ENCODE measurements around the gene SETMAR.

The SETMAR gene

DNA sequence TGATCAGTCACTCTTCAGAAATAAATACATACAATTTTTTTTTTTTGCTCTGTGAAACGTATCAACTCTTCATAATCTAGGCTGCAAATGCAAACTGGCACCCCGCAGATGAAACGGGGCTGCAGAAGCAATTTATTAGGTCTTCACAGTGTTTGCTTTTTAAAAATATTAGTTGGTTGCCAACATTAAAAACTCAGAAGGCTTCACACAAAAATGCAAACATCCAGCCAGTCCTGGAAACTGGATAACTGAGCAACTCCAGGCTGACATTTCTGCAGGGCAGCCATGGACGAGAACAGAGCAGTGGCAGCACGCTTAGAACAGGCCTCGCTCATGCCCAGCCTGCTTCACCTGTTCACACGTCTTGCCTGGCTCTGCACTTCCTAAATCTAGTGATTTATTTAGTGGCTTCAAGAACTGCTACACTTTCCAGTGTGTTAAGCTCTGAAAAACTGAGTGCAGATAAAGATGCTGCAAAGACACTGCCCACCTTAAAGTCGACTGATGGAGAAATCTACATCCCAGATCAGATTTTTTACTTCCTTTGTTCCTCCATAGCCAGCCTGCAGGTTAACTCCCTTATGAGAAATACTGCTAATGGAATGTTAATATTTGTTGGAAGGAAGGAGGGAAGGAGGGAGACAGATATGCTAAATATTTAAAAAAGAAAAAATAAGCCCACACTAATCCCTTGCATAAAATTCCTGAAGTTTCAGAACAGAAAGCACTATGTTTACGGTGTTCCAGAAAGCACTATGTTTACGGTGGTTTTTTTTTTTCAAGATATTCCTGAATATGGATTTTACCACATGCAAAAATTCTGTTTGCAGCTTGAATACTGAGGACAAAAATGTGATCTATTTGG is 53.6 kb downstream of the SETMAR start:
- H3K4me1 ChIP-seq (ENCODE audit: insufficient read depth, poor library complexity, severe bottlenecking) = no peaks in the 10 kb centered on the region
- H3K9me3 ChIP-seq (ENCODE audit: severe bottlenecking) = no peaks in the 10 kb centered on the region
- no peak overlapping the region for H3K4me3 ChIP-seq (ENCODE audit: severe bottlenecking)
- no peak overlapping the region for H3K27ac ChIP-seq (ENCODE audit: poor library complexity, severe bottlenecking)
- H3K27me3 ChIP-seq (ENCODE audit: insufficient read depth, poor library complexity, severe bottlenecking) = no peaks in the 10 kb centered on the region
- DNase-seq (ENCODE audit: low spot score) (no peak), ATAC-seq (ENCODE audit: low read depth) (no peak)
- no peaks in the 10 kb centered on the region for H3K36me3 ChIP-seq (ENCODE audit: low read depth)
- TF ChIP-seq, protein P1, sequence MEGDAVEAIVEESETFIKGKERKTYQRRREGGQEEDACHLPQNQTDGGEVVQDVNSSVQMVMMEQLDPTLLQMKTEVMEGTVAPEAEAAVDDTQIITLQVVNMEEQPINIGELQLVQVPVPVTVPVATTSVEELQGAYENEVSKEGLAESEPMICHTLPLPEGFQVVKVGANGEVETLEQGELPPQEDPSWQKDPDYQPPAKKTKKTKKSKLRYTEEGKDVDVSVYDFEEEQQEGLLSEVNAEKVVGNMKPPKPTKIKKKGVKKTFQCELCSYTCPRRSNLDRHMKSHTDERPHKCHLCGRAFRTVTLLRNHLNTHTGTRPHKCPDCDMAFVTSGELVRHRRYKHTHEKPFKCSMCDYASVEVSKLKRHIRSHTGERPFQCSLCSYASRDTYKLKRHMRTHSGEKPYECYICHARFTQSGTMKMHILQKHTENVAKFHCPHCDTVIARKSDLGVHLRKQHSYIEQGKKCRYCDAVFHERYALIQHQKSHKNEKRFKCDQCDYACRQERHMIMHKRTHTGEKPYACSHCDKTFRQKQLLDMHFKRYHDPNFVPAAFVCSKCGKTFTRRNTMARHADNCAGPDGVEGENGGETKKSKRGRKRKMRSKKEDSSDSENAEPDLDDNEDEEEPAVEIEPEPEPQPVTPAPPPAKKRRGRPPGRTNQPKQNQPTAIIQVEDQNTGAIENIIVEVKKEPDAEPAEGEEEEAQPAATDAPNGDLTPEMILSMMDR (IDR thresholded peaks at IDR 0.05; ENCODE audit: poor library complexity, severe bottlenecking) = no peak

DNA sequence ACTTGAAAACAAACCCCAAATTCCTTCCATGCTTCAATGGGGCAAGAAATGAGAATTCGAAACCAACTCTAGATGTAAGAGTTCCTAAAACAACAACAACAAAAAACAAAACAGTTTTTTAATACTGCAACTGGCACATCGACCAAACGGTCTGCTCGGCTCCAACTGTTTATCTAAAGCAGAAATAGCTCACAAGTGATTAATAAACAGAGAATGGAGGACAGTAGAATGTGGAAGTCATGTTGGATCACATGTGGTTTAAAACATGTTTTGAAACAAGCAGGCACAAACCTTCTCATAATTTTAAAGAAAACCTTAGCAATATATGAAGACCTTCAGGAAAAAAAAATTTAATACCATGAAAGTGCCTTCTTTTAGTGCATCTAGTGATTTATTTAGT is 55.1 kb downstream of the SETMAR start:
- ATAC-seq (ENCODE audit: low read depth) (no peak), DNase-seq (ENCODE audit: low spot score) (no peak)
- no peaks in the 10 kb centered on the region for H3K4me1 ChIP-seq (ENCODE audit: insufficient read depth, poor library complexity, severe bottlenecking)
- H3K27me3 ChIP-seq (ENCODE audit: insufficient read depth, poor library complexity, severe bottlenecking) = no peaks in the 10 kb centered on the region
- no peak overlapping the region for H3K27ac ChIP-seq (ENCODE audit: poor library complexity, severe bottlenecking)
- no peaks in the 10 kb centered on the region for H3K36me3 ChIP-seq (ENCODE audit: low read depth)
- H3K4me3 ChIP-seq (ENCODE audit: severe bottlenecking) = no peak overlapping the region
- no peaks in the 10 kb centered on the region for H3K9me3 ChIP-seq (ENCODE audit: severe bottlenecking)
- TF ChIP-seq, protein P1 (IDR thresholded peaks at IDR 0.05; ENCODE audit: poor library complexity, severe bottlenecking) = no peak

DNA sequence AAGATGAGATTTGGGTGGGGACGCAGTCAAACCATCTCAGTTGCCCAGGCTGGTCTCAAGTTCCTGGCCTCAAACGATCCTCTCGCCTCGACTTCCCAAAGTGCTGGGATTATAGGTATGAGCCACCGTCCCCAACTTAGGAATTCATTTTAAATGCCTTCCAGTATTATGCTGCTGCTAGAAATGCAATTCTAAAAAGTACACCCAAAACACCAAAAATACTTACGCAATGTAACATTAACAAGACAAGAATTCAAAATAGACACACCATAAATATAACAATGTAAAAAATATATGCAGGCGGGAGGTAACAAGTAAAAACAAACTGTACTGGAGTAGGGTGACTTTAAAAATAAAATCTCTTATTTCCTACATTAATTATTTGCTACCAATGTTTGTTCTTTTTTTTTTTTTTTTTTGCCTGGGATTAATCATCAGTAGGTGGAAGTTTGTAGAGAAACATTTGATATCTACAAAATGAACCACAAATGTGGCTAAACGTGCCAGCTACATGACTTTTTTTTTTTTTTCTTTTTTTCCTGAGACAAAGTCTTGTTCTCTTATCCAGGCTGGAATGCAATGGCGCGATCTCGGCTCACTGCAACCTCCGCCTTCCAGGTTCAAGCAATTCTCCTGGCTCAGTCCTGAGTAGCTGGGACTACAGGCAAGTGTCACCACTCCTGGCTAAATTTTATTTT is 56.8 kb downstream of the SETMAR start:
- Histone ChIP-seq H3K36me3 (ENCODE audit: low read depth) (no peaks in the 10 kb centered on the region), H3K27me3 (ENCODE audit: insufficient read depth, poor library complexity, severe bottlenecking) (no peaks in the 10 kb centered on the region), H3K27ac (ENCODE audit: poor library complexity, severe bottlenecking) (no peak overlapping the region), H3K9me3 (ENCODE audit: severe bottlenecking) (no peaks in the 10 kb centered on the region), H3K4me1 (ENCODE audit: insufficient read depth, poor library complexity, severe bottlenecking) (no peaks in the 10 kb centered on the region), H3K4me3 (ENCODE audit: severe bottlenecking) (no peak overlapping the region)
- ATAC-seq (ENCODE audit: low read depth) (no peak), DNase-seq (ENCODE audit: low spot score) (no peak)
- TF ChIP-seq, protein P1 (IDR thresholded peaks at IDR 0.05; ENCODE audit: poor library complexity, severe bottlenecking) = no peak

DNA sequence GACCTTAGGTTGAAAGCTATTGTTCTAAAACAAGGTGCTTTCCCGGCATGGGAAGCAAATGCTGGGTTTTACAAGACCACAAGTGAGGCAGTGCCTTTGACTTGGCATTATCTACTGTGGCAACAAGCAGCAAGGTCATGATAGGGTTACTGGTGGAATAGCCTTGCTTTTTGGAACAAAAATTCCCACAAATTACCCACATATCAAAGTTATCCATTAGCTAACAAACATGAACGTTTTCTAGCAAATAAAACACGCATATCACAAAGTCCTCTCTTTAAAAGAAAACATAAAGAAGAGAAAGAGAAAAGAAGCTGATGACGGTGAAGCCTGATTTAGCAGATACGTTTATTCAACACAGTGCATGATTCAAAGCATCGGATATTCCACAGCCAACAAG is 57.6 kb downstream of the SETMAR start:
- Histone ChIP-seq H3K4me3 (ENCODE audit: severe bottlenecking) (no peak overlapping the region), H3K27me3 (ENCODE audit: insufficient read depth, poor library complexity, severe bottlenecking) (no peaks in the 10 kb centered on the region), H3K27ac (ENCODE audit: poor library complexity, severe bottlenecking) (no peak overlapping the region), H3K9me3 (ENCODE audit: severe bottlenecking) (no peaks in the 10 kb centered on the region), H3K36me3 (ENCODE audit: low read depth) (no peaks in the 10 kb centered on the region), H3K4me1 (ENCODE audit: insufficient read depth, poor library complexity, severe bottlenecking) (no peaks in the 10 kb centered on the region)
- TF ChIP-seq, protein P1 (IDR thresholded peaks at IDR 0.05; ENCODE audit: poor library complexity, severe bottlenecking) = no peak
- ATAC-seq (ENCODE audit: low read depth) (no peak), DNase-seq (ENCODE audit: low spot score) (no peak)
